HEK293 (cell line): ENCODE results near the gene ASCL3.

ENCODE experiments used
- ATF2 ChIP-seq: fragments of 450-650 bp; formaldehyde crosslinking; IDR thresholded peaks from 2 replicates; pipeline ENCODE4 v1.5.1; 2016; ENCODE audit warnings: missing biosample characterization, missing genetic modification characterization, low read depth
- TCF7L2 ChIP-seq: IDR thresholded peaks from 2 replicates; pipeline ENCODE4 v1.6.1; 2011; ENCODE audit warnings: low read depth, mild to moderate bottlenecking, inconsistent platforms, low read length, moderate library complexity, borderline replicate concordance
- ZNF19 ChIP-seq: fragments of 450-650 bp; formaldehyde crosslinking; IDR thresholded peaks from 2 replicates; pipeline ENCODE4; 2016; ENCODE audit warnings: missing biosample characterization, missing genetic modification characterization, low read depth
- ZNF391 ChIP-seq: fragments of 450-650 bp; formaldehyde crosslinking; IDR thresholded peaks from 2 replicates; pipeline ENCODE4 v1.5.1; 2016; ENCODE audit warnings: low read depth, missing biosample characterization, missing genetic modification characterization, borderline replicate concordance
- ZNF416 ChIP-seq: fragments of 450-650 bp; formaldehyde crosslinking; IDR thresholded peaks from 2 replicates; pipeline ENCODE4 v1.5.1; 2016; ENCODE audit warnings: missing biosample characterization, missing genetic modification characterization
- ZNF560 ChIP-seq: fragments of 450-650 bp; formaldehyde crosslinking; IDR thresholded peaks from 2 replicates; pipeline ENCODE4 v1.5.1; 2017; ENCODE audit warnings: missing biosample characterization, missing genetic modification characterization, borderline replicate concordance
- ZNF561 ChIP-seq: fragments of 450-650 bp; IDR thresholded peaks from 2 replicates; pipeline ENCODE4 v1.5.1; 2018; ENCODE audit warnings: missing biosample characterization, missing genetic modification characterization, borderline replicate concordance
- ZNF621 ChIP-seq: fragments of 450-650 bp; formaldehyde crosslinking; IDR thresholded peaks from 2 replicates; pipeline ENCODE4 v1.5.1; 2017; ENCODE audit warnings: missing biosample characterization, missing genetic modification characterization
- TF ChIP-seq, protein P1 (sequence below): fragments of 450-650 bp; formaldehyde crosslinking; IDR thresholded peaks from 2 replicates; pipeline ENCODE4 v1.5.1; 2016; ENCODE audit warnings: missing biosample characterization, missing genetic modification characterization
- TF ChIP-seq, protein P2 (sequence below): IDR thresholded peaks from 2 replicates; pipeline ENCODE4 v1.6.1; 2011; ENCODE audit warnings: mild to moderate bottlenecking, low read depth, low read length, borderline replicate concordance

- no peak for TF ChIP-seq TCF7L2
- TF ChIP-seq, protein P1, sequence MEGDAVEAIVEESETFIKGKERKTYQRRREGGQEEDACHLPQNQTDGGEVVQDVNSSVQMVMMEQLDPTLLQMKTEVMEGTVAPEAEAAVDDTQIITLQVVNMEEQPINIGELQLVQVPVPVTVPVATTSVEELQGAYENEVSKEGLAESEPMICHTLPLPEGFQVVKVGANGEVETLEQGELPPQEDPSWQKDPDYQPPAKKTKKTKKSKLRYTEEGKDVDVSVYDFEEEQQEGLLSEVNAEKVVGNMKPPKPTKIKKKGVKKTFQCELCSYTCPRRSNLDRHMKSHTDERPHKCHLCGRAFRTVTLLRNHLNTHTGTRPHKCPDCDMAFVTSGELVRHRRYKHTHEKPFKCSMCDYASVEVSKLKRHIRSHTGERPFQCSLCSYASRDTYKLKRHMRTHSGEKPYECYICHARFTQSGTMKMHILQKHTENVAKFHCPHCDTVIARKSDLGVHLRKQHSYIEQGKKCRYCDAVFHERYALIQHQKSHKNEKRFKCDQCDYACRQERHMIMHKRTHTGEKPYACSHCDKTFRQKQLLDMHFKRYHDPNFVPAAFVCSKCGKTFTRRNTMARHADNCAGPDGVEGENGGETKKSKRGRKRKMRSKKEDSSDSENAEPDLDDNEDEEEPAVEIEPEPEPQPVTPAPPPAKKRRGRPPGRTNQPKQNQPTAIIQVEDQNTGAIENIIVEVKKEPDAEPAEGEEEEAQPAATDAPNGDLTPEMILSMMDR (tag by site-specific recombination): no peak
- no peak for TF ChIP-seq ZNF561
- no peak for TF ChIP-seq ZNF391 (tag by site-specific recombination)
- TF ChIP-seq ZNF416 (tag by site-specific recombination): no peak
- no peak for TF ChIP-seq ZNF19 (tag by site-specific recombination)
- TF ChIP-seq ZNF621: no peak
- no peak for TF ChIP-seq ZNF560 (tag by site-specific recombination)
- TF ChIP-seq, protein P2, sequence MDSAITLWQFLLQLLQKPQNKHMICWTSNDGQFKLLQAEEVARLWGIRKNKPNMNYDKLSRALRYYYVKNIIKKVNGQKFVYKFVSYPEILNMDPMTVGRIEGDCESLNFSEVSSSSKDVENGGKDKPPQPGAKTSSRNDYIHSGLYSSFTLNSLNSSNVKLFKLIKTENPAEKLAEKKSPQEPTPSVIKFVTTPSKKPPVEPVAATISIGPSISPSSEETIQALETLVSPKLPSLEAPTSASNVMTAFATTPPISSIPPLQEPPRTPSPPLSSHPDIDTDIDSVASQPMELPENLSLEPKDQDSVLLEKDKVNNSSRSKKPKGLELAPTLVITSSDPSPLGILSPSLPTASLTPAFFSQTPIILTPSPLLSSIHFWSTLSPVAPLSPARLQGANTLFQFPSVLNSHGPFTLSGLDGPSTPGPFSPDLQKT: no peak
- no peak for TF ChIP-seq ATF2 (tag by site-specific recombination)
Observed at GRCh38 chr11:8985462-8985861, 42.6 kb upstream of the ASCL3 start.
